GM18498 (cell line): ENCODE results near the gene APH1A.
A peak's percentile ranks its signal among the peaks of the same experiment; 100 is the strongest.
"Not testable (repeated sequence)": the region's sequence is repeated elsewhere in the genome, so short reads cannot be mapped to it uniquely, and the experiment has no call there.

Experiments
- ATAC-seq: cut with Tn5 transposase; IDR thresholded peaks from one replicate; pipeline ENCODE4 v1.9.1; 2021; ENCODE audit warnings: mild to moderate bottlenecking, moderate library complexity; ENCODE audit not compliant: unreplicated experiment

The APH1A gene

GRCh38 chr1:150268705-150269403 is at the start of gene APH1A:
TSS of gene APH1A (minus strand) at chr1:150269016. CDS start at chr1:150268810, 206 bp downstream.
- peak; percentile 93 for ATAC-seq

- not testable (repeated sequence) for ATAC-seq
These were observed 45.9 kb upstream of the APH1A start for GRCh38 chr1:150314691-150315090.

DNA sequence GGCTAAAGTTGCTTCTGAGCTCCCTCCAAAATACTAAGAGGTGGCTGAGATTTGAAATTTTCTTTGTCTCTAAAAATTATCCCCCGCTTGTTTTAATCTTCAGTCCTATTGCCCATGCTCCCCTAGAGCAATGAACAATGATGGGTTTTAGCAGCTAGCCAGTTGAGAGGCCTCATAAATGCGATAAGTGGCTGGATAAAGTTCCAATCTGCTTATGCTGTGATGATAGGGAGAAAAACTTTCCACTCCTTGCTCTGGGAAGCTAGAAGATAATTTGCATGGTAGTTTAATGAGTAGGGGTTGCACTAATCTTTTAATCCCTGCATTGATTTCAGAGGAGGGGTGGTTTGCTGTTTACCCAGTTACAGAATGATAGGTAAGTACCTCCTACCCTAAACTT is 42.9 kb upstream of the APH1A start:
- ATAC-seq: no peak

GRCh38 chr1:150309758-150310508 is 41.1 kb upstream of the APH1A start:
- no peak for ATAC-seq

GRCh38 chr1:150308585-150308984 is 39.8 kb upstream of the APH1A start:
- ATAC-seq: not testable (repeated sequence)

GRCh38 chr1:150302902-150303301 is 34.1 kb upstream of the APH1A start:
- ATAC-seq: no peak

DNA sequence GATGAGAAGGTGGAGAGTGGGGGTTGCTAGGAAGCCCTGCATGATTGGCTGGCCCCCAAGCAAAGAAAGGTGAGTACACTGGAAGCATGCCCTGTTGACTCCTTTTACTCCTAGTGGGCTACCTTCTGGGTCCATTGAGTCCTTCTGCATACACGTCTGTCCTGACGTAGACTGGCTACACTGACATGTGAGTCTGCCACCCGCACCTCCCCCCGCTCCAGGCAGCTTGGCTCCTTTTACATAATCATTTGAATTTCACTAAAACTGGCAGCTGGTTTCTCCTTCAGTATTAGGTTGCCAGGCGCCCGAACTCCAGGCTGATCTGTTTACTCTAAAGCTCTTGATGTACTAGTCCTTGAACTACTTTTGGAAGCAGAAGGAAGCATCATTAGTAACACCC is 33.5 kb upstream of the APH1A start:
- no peak for ATAC-seq

DNA sequence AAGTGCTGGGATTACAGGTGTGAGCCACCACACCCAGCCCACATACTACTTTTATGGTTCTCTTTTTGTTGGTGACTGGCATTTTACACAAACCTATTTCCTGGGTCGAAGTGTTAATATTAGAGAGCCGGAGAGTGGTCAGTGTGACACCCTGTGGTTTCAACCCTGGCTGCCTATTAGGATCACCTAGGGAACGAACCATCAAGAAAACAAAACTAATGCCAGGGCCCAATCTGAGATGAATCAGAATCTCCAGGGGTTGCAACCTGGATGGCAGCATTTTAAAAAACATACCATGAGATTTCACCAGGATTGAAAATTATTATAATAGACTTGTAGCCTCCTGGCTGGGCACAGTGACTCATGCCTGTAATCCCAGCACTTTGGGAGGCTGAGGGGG is 30.9 kb upstream of the APH1A start:
- ATAC-seq: no peak

DNA sequence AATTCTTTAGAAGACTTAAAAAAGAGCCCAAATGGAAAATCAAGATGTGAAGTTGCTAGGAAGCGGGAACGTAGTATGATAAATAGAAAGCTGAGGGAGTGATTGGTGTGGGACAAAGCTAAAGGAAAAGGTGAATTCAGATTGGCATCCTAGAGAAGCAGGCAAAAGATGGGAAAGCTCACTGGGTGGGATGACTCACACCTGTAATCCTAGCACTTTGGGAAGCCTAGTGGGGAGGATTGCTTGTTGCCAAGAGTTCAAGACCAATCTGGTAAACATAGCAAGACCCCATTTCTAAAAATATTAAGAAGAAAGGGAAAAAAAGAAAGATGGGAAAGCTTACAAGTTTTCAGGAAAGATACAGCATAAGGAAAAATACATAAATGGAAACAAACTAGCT is 26.7 kb upstream of the APH1A start:
- no peak for ATAC-seq

DNA sequence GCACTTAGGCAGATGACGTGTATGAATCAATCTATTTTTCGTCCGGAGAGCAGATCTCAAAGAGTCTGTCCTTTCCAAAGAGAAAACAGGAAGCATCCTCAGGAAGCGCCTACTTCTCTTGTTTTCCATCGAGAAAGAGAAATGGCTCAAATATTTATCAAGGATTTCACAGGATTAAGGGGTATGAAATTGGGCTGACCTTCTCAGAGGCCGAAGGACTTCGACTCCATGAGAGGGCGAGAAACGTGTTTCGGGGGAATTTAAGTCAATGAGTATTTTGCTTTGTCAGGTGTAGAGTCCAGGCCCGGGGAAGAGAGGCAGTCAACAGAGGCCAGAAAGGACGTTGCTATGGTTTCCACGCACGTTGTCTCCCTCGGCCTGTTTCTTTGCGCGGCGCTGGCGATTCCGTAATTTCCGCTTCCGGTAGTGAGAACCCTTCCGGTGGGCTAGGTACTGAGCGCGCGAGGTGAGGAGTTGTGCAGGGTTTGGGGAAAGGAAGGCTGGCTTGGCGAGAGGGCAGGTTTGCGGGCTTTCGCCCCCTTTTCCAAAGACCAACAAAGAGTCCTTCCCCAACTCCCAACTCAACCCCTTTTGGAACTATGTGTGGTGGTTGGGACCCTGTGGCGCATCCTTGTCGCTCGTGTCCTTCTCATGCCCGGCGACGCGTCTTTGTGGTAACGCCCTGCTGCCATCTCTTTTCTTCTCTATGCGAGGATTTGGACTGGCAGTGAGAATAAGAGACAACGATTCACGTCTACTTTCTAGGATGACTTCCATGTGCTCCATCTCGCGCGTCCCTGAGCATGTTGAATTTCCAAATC is 24.8 kb upstream of the APH1A start, which contains the start of gene MRPS21:
Gene MRPS21, plus strand, starts transcription at position 429 of the 821 bp plus-strand sequence. CDS start 506 bp downstream, outside the sequence.
- peak; percentile 98 for ATAC-seq

GRCh38 chr1:150288822-150289221 is 20.0 kb upstream of the APH1A start:
- ATAC-seq: no peak

DNA sequence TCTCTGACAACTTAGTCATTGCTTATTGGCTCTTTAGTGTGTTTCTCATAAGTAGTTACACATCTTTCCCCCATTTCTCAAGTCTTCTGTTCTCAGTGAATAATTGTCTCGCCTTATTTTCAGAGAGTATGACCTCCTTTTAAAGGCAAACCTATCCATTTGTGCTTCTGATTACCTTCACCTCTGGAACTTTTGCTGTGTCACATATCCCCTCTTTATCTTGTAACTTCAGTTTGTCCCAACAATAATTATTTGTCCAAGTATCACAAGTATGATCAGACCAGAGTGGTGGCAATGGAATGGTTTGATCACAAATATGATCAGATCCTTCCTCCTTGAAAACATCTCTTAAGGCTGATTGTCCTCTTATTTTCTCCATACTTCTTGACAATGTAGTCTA is 19.6 kb upstream of the APH1A start:
- no peak for ATAC-seq

DNA sequence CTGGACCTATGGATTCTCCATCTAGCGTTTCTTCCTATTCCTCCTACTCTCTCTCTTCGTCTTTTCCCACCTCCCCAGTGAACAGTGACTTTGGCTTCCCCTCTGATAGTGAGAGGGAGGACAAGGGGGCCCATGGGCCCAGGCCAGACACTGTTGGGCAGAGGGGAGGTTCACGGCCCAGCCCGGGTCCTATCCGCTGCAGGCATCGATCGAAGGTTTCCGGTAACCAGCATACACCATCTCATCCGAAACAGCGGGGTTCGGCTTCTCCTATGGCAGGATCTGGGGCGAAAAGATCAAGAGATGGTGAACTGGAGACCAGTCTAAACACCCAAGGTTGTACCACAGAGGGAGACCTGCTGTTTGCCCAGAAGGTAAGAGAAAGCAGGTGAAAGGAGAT is 14.4 kb upstream of the APH1A start:
- no peak for ATAC-seq

DNA sequence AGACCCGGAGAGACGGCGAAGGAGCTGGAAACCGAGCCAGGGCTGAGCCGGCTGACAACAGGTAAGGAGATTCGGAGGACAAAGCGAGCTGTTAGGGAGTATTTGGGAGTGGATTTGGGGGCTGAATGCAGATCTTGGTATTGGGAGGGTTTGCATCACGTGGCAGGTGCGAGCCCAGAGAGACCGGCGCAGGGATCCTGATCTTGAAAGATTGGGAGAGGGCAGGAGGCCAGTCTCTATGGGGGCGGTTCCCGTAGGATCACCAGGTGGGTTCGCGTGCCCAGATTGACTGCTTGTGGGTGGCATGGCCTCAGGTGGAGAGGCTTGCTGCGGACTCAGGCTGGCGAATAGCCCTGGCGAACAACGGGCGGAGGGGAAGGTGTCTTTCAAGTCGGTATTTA is 13.7 kb upstream of the APH1A start:
- ATAC-seq: no peak

DNA sequence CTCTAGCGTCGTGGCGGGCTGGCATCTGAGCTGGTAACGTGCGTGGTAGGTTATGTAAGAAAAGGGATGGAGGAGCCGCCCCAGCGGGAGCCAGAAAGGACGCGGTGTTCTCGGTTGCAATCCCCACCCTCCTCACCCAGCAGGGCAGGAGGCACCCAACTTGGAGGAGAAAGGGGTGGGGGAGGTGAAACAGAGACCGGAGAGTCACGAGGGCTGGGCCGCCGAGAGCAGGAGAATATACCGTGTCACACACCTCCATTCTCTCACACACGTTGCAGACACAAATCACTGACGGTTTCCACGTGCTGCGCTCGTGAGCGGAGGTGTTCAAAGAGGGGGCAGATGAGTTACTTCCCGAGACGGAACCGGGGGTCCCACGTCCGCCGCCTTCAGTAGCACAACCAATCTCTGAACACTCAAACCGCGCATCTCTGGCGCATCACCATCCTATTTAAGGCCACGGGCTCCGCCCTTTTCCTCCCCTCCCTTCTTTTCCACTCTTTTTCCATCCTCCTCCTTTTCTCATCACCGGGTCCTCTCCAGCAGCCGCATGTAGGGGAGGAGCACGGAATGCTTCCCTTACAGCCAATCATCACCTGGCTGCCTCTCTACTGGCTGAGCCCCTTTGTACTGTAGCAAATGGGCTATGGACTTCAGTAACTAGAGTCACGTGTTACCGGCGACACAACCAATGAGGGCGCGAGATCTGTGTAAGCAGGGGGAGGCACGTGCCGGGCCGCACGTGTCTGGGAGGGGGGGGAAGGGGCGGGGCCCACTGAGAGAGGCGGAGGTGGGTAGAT is 13.1 kb upstream of the APH1A start, which contains the start of gene CIART:
Gene CIART, plus strand, starts transcription at position 797 of the 800 bp plus-strand sequence. CDS start 714 bp downstream, outside the sequence.
- ATAC-seq: peak; percentile 79

DNA sequence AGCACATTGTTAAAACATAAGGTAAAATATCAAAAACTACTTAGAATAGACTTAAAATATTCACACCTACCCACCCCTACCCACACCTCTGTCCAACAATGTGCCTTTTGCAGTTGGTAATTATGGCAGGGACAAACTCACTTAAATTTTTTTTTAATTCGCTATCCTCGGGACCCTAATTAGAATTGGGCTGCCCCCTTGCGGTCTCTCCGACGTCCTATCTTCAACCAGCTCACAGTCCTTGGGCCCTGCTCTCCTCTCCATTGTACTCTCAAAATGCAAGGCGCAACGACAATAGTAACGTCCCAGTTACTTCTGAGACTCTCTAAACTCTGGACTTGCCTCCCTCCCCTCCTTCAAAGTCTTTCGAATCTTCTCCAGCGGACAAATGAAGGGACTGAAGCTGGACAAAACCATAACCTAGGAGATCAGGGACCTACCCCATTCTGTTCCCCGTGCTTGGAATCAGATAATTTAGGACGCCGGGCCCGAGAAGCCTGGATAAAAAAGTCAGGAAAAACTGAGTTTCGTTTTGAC is 12.5 kb upstream of the APH1A start:
- no peak for ATAC-seq

GRCh38 chr1:150280138-150280707 is 11.4 kb upstream of the APH1A start:
- no peak for ATAC-seq

- no peak for ATAC-seq
These were observed 4.5 kb upstream of the APH1A start for GRCh38 chr1:150273311-150273710.

DNA sequence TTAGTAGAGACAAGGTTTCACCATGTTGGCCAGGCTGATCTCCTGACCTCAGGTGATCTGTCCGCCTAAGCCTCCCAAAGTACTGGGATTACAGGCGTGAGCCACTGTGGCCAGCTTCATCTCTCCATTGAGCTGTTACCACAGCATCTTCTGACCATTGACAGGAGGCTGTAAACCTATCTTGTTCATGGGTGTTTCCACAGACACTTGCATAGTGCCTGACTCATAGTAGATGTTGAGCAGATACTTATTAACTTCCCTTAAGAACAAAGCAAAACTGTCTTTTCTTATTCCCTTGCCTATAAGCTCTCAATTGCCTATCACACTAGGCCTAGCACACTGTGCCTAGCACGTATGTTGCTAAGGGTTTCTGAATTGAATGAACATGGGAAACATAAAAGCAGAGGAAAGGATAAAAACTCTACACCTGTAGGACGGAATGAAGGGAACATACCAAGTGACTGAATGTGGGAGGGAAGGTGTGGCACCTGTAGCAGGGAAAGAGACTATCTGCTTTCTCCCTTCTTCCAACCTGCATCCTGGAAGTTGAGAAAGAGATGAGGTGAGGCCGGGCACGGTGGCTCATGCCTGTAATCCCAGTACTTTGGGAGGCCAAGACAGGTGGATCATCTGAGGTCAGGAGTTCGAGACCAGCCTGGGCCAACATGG is 2.6 kb upstream of the APH1A start:
- ATAC-seq: no peak
